H9 (cell line): ENCODE results near the gene C16orf92. TPM values are rescaled to one million over a fixed set of nuclear protein-coding genes. Genes with fewer than 3 reads are reported as not detected.

Experiments used
- DNase-seq: peaks from one replicate; pipeline ENCODE4 v3.0.0-alpha.2; 2017
- H2AFZ ChIP-seq: one replicate; pipeline ENCODE4 v1.6.1; 2013; ENCODE audit warnings: mild to moderate bottlenecking, low read length, control low read depth, moderate library complexity
- H2AK5ac ChIP-seq: 2 replicates; pipeline ENCODE4 v1.6.1; 2013; ENCODE audit warnings: low read length, control low read depth, mixed read lengths; ENCODE audit not compliant: insufficient read length
- H2BK120ac ChIP-seq: one replicate; pipeline ENCODE4 v1.6.1; 2013; ENCODE audit warnings: low read depth, mild to moderate bottlenecking, low read length, control low read depth, inconsistent platforms; ENCODE audit not compliant: poor library complexity, severe bottlenecking
- H2BK12ac ChIP-seq: 2 replicates; pipeline ENCODE4 v1.6.1; 2013; ENCODE audit warnings: low read length, control low read depth, mixed read lengths, low read depth; ENCODE audit not compliant: insufficient read length
- H2BK15ac ChIP-seq: 2 replicates; pipeline ENCODE4 v1.6.1; 2013; ENCODE audit warnings: low read depth, low read length, control low read depth
- H2BK20ac ChIP-seq: one replicate; pipeline ENCODE4 v1.6.1; 2013; ENCODE audit warnings: low read depth, mild to moderate bottlenecking, low read length, control low read depth, inconsistent platforms; ENCODE audit not compliant: poor library complexity, severe bottlenecking
- H2BK5ac ChIP-seq: 2 replicates; pipeline ENCODE4 v1.6.1; 2013; ENCODE audit warnings: low read length, control low read depth, mixed read lengths; ENCODE audit not compliant: insufficient read length
- H3K14ac ChIP-seq: 2 replicates; pipeline ENCODE4 v1.6.1; 2013; ENCODE audit warnings: low read length, control low read depth; ENCODE audit not compliant: insufficient read depth
- H3K18ac ChIP-seq: 2 replicates; pipeline ENCODE4 v1.6.1; 2013; ENCODE audit warnings: low read depth, mild to moderate bottlenecking, mixed read lengths, low read length, control low read depth; ENCODE audit not compliant: insufficient read length
- H3K23ac ChIP-seq: 2 replicates; pipeline ENCODE4 v1.6.1; 2013; ENCODE audit warnings: low read length, control low read depth, mixed read lengths, low read depth; ENCODE audit not compliant: insufficient read length
- H3K23me2 ChIP-seq: 2 replicates; pipeline ENCODE4 v1.6.1; 2013; ENCODE audit warnings: low read depth, mild to moderate bottlenecking, mixed read lengths, low read length, control low read depth; ENCODE audit not compliant: insufficient read length, poor library complexity, severe bottlenecking
- H3K27ac ChIP-seq: 2 replicates; pipeline ENCODE4 v1.5.1; 2013; ENCODE audit warnings: low read length, control low read depth, mixed read lengths, low read depth; ENCODE audit not compliant: insufficient read length
- H3K27me3 ChIP-seq: 2 replicates; pipeline ENCODE4 v1.6.1; 2013; ENCODE audit warnings: low read length, control low read depth, inconsistent platforms; ENCODE audit not compliant: insufficient read depth
- H3K4ac ChIP-seq: 2 replicates; pipeline ENCODE4 v1.6.1; 2013; ENCODE audit warnings: low read depth, mild to moderate bottlenecking, control low read depth, inconsistent platforms, low read length, moderate library complexity
- H3K4me1 ChIP-seq: 2 replicates; pipeline ENCODE4 v1.6.1; 2013; ENCODE audit warnings: low read length, control low read depth, inconsistent platforms; ENCODE audit not compliant: insufficient read depth
- H3K4me2 ChIP-seq: 2 replicates; pipeline ENCODE4 v1.6.1; 2013; ENCODE audit warnings: low read length, control low read depth, mixed read lengths; ENCODE audit not compliant: insufficient read length, insufficient read depth
- H3K56ac ChIP-seq: 2 replicates; pipeline ENCODE4 v1.6.1; 2013; ENCODE audit warnings: low read depth, mild to moderate bottlenecking, mixed read lengths, low read length, control low read depth; ENCODE audit not compliant: insufficient read length
- H3K79me1 ChIP-seq: 2 replicates; pipeline ENCODE4 v1.6.1; 2013; ENCODE audit warnings: low read depth, mild to moderate bottlenecking, moderate library complexity, low read length, control low read depth, inconsistent platforms; ENCODE audit not compliant: insufficient read depth, poor library complexity, severe bottlenecking
- H3K79me2 ChIP-seq: 2 replicates; pipeline ENCODE4 v1.6.1; 2013; ENCODE audit warnings: low read length, control low read depth, inconsistent platforms; ENCODE audit not compliant: insufficient read depth
- H3K9ac ChIP-seq: 2 replicates; pipeline ENCODE4 v1.6.1; 2013; ENCODE audit warnings: low read length, control low read depth, mixed read lengths; ENCODE audit not compliant: insufficient read length; ENCODE audit errors: extremely low read depth
- H3K9me3 ChIP-seq: one replicate; pipeline ENCODE4 v1.6.1; 2013; ENCODE audit warnings: low read depth, low read length, inconsistent platforms; ENCODE audit not compliant: control insufficient read depth
- H3T11ph ChIP-seq: one replicate; pipeline ENCODE4 v1.6.1; 2013; ENCODE audit warnings: mild to moderate bottlenecking, low read length, control low read depth, inconsistent platforms
- H4K20me1 ChIP-seq: one replicate; pipeline ENCODE4 v1.6.1; 2013; ENCODE audit not compliant: control insufficient read depth, insufficient read length, insufficient read depth
- H4K5ac ChIP-seq: 2 replicates; pipeline ENCODE4 v1.6.1; 2013; ENCODE audit warnings: low read depth, mild to moderate bottlenecking, mixed read lengths, low read length, control low read depth; ENCODE audit not compliant: insufficient read length
- H4K8ac ChIP-seq: replicated peaks from 2 replicates; pipeline ENCODE4 v1.6.1; 2013; ENCODE audit warnings: low read length, control low read depth, mixed read lengths, low read depth; ENCODE audit not compliant: insufficient read length
- H4K91ac ChIP-seq: 2 replicates; pipeline ENCODE4 v1.6.1; 2013; ENCODE audit warnings: low read depth, mild to moderate bottlenecking, moderate library complexity, mixed read lengths, low read length, control low read depth; ENCODE audit not compliant: insufficient read length
- H3K27ac Mint-ChIP-seq, 3 experiments: 2 replicates in 2 of 3; 3 replicates in 1 of 3; pipeline ENCODE4 v1.8.0; 2020 to 2021; ENCODE audit warnings: mixed read lengths in 3 of 3, mild to moderate bottlenecking in 1 of 3, moderate library complexity in 1 of 3
- H3K27me3 Mint-ChIP-seq: 2 replicates; pipeline ENCODE4 v1.8.0; 2021; ENCODE audit warnings: low read depth, mild to moderate bottlenecking, moderate library complexity, mixed read lengths
- H3K36me3 Mint-ChIP-seq, 3 experiments: 2 replicates in 2 of 3; 3 replicates in 1 of 3; pipeline ENCODE4 v1.8.0; 2020 to 2021; ENCODE audit warnings: low read depth in 3 of 3, mixed read lengths in 3 of 3; ENCODE audit not compliant: insufficient read depth in 1 of 3
- H3K4me1 Mint-ChIP-seq, 2 experiments: 2 replicates each; pipeline ENCODE4 v1.8.0; 2020; ENCODE audit warnings: mixed read lengths in 2 of 2
- H3K4me3 Mint-ChIP-seq, 2 experiments: 2 replicates in 1 of 2; 3 replicates in 1 of 2; pipeline ENCODE4 v1.8.0; 2020 to 2021; ENCODE audit warnings: mild to moderate bottlenecking in 2 of 2, mixed read lengths in 2 of 2, moderate library complexity in 1 of 2
- H3K9me3 Mint-ChIP-seq, 2 experiments: 2 replicates in 1 of 2; 3 replicates in 1 of 2; pipeline ENCODE4 v1.8.0; 2020; ENCODE audit warnings: mild to moderate bottlenecking in 2 of 2, mixed read lengths in 2 of 2, moderate library complexity in 1 of 2
- WGBS: extraction: QIAGEN DNeasy Blood & Tissue Kit; methylation state at CpG from one replicate; pipeline ENCODE4 v1.1.7; 2013; ENCODE audit warnings: missing lambda C conversion rate, low lambda C conversion rate, mixed read lengths; ENCODE audit not compliant: insufficient read length; ENCODE audit errors: extremely low coverage; 5-methylcytosine and 5-hydroxymethylcytosine counted together
- total RNA-seq: library from RNA; stranded (reverse); gene quantifications from 2 replicates; pipeline ENCODE4 v1.2.1, GENCODE V29; 2021
- TF ChIP-seq, protein P1 (sequence below): fragments of 200-600 bp; sonication (generic); conservative IDR thresholded peaks from 3 replicates; pipeline ENCODE4 v1.8.0; 2021; ENCODE audit warnings: antibody characterized with exemption, mild to moderate bottlenecking

The C16orf92 gene
- total RNA-seq, 1 experiment from 2014 or later = not detected

GRCh38 chr16:30033270-30033669 lies 10.3 kb downstream of the C16orf92 start:
- Histone ChIP-seq H3K9me3 (no peaks in the 10 kb centered on the region), H2BK15ac (no peak overlapping the region), H3K27me3 (no peaks in the 10 kb centered on the region; the same call in 1 of the 2 replicates), H2BK120ac (no peak overlapping the region), H2AK5ac (no peak overlapping the region), H3T11ph (no peak overlapping the region), H2BK20ac (no peak overlapping the region), H4K91ac (no peak overlapping the region), H3K4me1 (peaks cover 3% of the 10 kb centered on the region; the same call in 1 of the 2 replicates), H2BK5ac (no peak overlapping the region), H3K9ac (no peak overlapping the region), H3K23me2 (peaks cover 20% of the 10 kb centered on the region), H3K79me2 (no peaks in the 10 kb centered on the region; the same call in 1 of the 2 replicates), H3K23ac (no peak overlapping the region), H3K56ac (no peak overlapping the region), H3K14ac (no peak overlapping the region), H3K27ac (no peak overlapping the region), H3K4me2 (no peak overlapping the region), H3K18ac (no peak overlapping the region), H2BK12ac (no peak overlapping the region), H4K8ac (no peak overlapping the region), H2AFZ (no peak overlapping the region), H4K20me1 (no peaks in the 10 kb centered on the region), H3K79me1 (no peaks in the 10 kb centered on the region), H3K4ac (no peak overlapping the region), H4K5ac (no peak overlapping the region)
- Mint-ChIP-seq H3K27me3 (peaks cover 49% of the 10 kb centered on the region), H3K36me3 (no peaks in the 10 kb centered on the region), H3K27ac (no peak overlapping the region), H3K4me1 (peaks cover 22 to 31% of the 10 kb centered on the region in 2 experiments), H3K9me3 (no peaks in the 10 kb centered on the region), H3K4me3 (no peak overlapping the region)
- WGBS = no CpG with 5 or more reads among the region's 7 CpGs
- no peak for DNase-seq
- TF ChIP-seq, protein P1, sequence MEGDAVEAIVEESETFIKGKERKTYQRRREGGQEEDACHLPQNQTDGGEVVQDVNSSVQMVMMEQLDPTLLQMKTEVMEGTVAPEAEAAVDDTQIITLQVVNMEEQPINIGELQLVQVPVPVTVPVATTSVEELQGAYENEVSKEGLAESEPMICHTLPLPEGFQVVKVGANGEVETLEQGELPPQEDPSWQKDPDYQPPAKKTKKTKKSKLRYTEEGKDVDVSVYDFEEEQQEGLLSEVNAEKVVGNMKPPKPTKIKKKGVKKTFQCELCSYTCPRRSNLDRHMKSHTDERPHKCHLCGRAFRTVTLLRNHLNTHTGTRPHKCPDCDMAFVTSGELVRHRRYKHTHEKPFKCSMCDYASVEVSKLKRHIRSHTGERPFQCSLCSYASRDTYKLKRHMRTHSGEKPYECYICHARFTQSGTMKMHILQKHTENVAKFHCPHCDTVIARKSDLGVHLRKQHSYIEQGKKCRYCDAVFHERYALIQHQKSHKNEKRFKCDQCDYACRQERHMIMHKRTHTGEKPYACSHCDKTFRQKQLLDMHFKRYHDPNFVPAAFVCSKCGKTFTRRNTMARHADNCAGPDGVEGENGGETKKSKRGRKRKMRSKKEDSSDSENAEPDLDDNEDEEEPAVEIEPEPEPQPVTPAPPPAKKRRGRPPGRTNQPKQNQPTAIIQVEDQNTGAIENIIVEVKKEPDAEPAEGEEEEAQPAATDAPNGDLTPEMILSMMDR = no peak
